K562 (cell line): Measurements from ENCODE around the gene HSD17B2.

ENCODE experiments used
- CREBBP ChIP-seq: IDR thresholded peaks from one replicate; pipeline ENCODE4 v1.6.1; 2012; ENCODE audit warnings: low read depth, mild to moderate bottlenecking, control low read depth, inconsistent platforms, low read length
- JUNB ChIP-seq: fragments of 450-650 bp; formaldehyde crosslinking; conservative IDR thresholded peaks from 2 replicates; pipeline ENCODE4 v1.4.0; 2020; ENCODE audit warnings: mild to moderate bottlenecking
- NFRKB ChIP-seq: fragments of 450-650 bp; IDR thresholded peaks from 2 replicates; pipeline ENCODE4 v1.6.1; 2016; ENCODE audit warnings: low read depth
- PHF20 ChIP-seq: fragments of 450-650 bp; IDR thresholded peaks from 2 replicates; pipeline ENCODE4 v1.6.1; 2018; ENCODE audit not compliant: partially characterized antibody
- RHOXF2B ChIP-seq: fragments of 250-450 bp; sonication (Bioruptor Pico); conservative IDR thresholded peaks from 2 replicates; pipeline ENCODE4 v1.5.1; 2021
- SRF ChIP-seq, 2 experiments: fragments of 250-450, 450-650 bp in 1 of 2; sonication (Bioruptor Pico) in 1 of 2; sonication (generic) in 1 of 2; formaldehyde crosslinking; IDR thresholded peaks; 2 replicates each; pipeline versions ENCODE4 v1.5.0 to v1.5.1; 2020 to 2022; ENCODE audit warnings: mild to moderate bottlenecking in 1 of 2, missing genetic modification reagents in 1 of 2
- ZBTB1 ChIP-seq: sonication (generic); formaldehyde crosslinking; IDR thresholded peaks from 2 replicates; pipeline ENCODE4 v1.8.1; 2023; ENCODE audit warnings: missing genetic modification reagents, low read depth, mild to moderate bottlenecking, borderline replicate concordance
- TF ChIP-seq, protein P1 (sequence below): fragments of 200-400 bp; formaldehyde crosslinking; IDR thresholded peaks from 2 replicates; pipeline ENCODE4 v1.6.1; 2017; ENCODE audit warnings: mild to moderate bottlenecking, low read depth, low read length, moderate library complexity
- TF ChIP-seq, protein P2 (sequence below), 3 experiments: IDR thresholded peaks in 2 of 3; conservative IDR thresholded peaks in 1 of 3; 2 replicates each; pipeline ENCODE4 v1.5.1; 2011 to 2012; ENCODE audit warnings: low read length in 3 of 3, mild to moderate bottlenecking in 3 of 3, control low read depth in 2 of 3, improper control_type of control experiment in 1 of 3, inconsistent platforms in 1 of 3, low read depth in 1 of 3, mixed read lengths in 1 of 3, moderate library complexity in 1 of 3; ENCODE audit not compliant: insufficient read depth in 2 of 3

DNA sequence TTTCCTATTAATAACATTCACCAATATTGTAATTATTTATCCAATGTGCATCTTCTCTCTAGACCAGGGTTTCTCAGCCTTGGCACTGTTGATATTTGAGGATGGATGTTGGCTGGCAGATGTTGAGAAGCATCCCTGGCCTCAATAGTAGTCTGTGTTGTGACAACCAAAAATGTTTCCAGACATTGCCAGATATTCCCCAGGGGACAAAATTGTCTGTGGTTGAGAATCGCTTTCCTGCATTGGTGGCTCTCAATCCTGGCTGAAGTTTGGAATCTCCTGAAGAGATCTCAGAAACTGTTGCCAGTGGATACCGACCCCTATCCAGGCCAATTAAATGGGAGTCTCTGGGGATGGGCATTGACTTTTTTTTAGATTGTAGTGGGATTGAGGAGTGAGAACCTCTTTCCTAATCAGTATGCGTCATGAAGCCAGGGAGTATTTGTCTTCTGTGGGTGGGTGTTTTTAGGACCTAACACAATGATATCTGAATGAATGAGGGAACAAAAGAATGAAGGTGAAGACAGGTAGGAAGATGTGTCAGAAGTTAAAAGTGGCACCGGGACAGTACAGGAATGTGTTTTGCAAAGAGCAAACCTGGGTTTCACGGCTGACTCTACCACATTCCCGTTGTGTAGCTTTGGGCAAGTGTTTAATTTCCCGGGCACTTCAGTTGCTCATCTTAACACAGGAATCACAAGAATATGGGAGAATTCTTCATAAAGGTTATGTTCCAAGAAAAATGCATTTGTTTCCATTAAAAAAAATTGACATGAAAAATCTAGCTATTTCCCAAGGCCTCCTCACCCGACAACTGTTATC is 24.3 kb downstream of the HSD17B2 start:
- TF ChIP-seq, protein P1, sequence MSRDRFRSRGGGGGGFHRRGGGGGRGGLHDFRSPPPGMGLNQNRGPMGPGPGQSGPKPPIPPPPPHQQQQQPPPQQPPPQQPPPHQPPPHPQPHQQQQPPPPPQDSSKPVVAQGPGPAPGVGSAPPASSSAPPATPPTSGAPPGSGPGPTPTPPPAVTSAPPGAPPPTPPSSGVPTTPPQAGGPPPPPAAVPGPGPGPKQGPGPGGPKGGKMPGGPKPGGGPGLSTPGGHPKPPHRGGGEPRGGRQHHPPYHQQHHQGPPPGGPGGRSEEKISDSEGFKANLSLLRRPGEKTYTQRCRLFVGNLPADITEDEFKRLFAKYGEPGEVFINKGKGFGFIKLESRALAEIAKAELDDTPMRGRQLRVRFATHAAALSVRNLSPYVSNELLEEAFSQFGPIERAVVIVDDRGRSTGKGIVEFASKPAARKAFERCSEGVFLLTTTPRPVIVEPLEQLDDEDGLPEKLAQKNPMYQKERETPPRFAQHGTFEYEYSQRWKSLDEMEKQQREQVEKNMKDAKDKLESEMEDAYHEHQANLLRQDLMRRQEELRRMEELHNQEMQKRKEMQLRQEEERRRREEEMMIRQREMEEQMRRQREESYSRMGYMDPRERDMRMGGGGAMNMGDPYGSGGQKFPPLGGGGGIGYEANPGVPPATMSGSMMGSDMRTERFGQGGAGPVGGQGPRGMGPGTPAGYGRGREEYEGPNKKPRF: no peak
- TF ChIP-seq ZBTB1 (CRISPR knock-in tag) (no peak), CREBBP (no peak), NFRKB (no peak), SRF (CRISPR knock-in tag; IDR thresholded peaks at IDR 0.05) (no peak), JUNB (CRISPR knock-in tag) (no peak), PHF20 (no peak), RHOXF2B (CRISPR knock-in tag) (no peak)
- TF ChIP-seq, protein P2, sequence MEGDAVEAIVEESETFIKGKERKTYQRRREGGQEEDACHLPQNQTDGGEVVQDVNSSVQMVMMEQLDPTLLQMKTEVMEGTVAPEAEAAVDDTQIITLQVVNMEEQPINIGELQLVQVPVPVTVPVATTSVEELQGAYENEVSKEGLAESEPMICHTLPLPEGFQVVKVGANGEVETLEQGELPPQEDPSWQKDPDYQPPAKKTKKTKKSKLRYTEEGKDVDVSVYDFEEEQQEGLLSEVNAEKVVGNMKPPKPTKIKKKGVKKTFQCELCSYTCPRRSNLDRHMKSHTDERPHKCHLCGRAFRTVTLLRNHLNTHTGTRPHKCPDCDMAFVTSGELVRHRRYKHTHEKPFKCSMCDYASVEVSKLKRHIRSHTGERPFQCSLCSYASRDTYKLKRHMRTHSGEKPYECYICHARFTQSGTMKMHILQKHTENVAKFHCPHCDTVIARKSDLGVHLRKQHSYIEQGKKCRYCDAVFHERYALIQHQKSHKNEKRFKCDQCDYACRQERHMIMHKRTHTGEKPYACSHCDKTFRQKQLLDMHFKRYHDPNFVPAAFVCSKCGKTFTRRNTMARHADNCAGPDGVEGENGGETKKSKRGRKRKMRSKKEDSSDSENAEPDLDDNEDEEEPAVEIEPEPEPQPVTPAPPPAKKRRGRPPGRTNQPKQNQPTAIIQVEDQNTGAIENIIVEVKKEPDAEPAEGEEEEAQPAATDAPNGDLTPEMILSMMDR (IDR thresholded peaks at IDR 0.05 in 2 of 3, conservative IDR thresholded peaks at IDR 0.05 in 1 of 3; ENCODE audit: insufficient read depth in 2 of 3, low read depth in 1 of 3, low read length in 3 of 3): no peak
